SK-N-SH (cell line): ENCODE results near the gene NR6A1. TPM values are rescaled to one million over a fixed set of nuclear protein-coding genes. Genes with fewer than 3 reads are reported as not detected.

Experiments used
- CTCF ChIA-PET: fragments of 300-600, 350-600 bp; formaldehyde crosslinking; extraction: SDS; loops from one replicate; lab custom pipeline; 2021; lab: Yijun Ruan, JAX
- POLR2A ChIA-PET: fragments of 350-600 bp; sonication (Branson Sonifier 250); formaldehyde crosslinking; extraction: SDS; loops from one replicate; lab custom pipeline; 2020; ENCODE audit warnings: antibody characterized with exemption, inconsistent platforms; lab: Yijun Ruan, JAX
- DNase-seq: peaks from one replicate; pipeline ENCODE4 v3.0.0; 2012
- H2AFZ ChIP-seq: fragments of 200-600 bp; sonication (generic); 2 replicates; pipeline ENCODE4 v1.8.1; 2016; ENCODE audit warnings: antibody characterized with exemption, mild to moderate bottlenecking, low read depth
- H3F3A ChIP-seq: fragments of 200-600 bp; sonication (generic); replicated peaks from 2 replicates; pipeline ENCODE3; 2016; ENCODE audit warnings: antibody characterized with exemption, mild to moderate bottlenecking; ENCODE audit not compliant: insufficient read depth
- H3K27ac ChIP-seq, 2 experiments: fragments of 200-500 bp in 1 of 2; fragments of 200-600 bp in 1 of 2; sonication (Bioruptor generic) in 1 of 2; sonication (generic), shearing (Covaris generic) in 1 of 2; 2 replicates each; pipeline versions ENCODE4 v1.5.1 to v1.6.1; 2014 to 2016; ENCODE audit warnings: low read depth in 2 of 2, inconsistent platforms in 1 of 2, low read length in 1 of 2, mild to moderate bottlenecking in 1 of 2, mixed read lengths in 1 of 2
- H3K27me3 ChIP-seq: fragments of 200-600 bp; sonication (generic), shearing (Covaris generic); 2 replicates; pipeline ENCODE4 v1.6.1; 2016; ENCODE audit warnings: mixed run types; ENCODE audit not compliant: insufficient read depth
- H3K36me3 ChIP-seq, 2 experiments: fragments of 200-500 bp in 1 of 2; fragments of 200-600 bp in 1 of 2; sonication (Bioruptor generic) in 1 of 2; sonication (generic) in 1 of 2; replicated peaks in 1 of 2; 2 replicates each; pipeline versions ENCODE3 to v1.5.1; 2014 to 2016; ENCODE audit warnings: low read length in 1 of 2, mild to moderate bottlenecking in 1 of 2; ENCODE audit not compliant: insufficient read depth in 2 of 2, control insufficient read depth in 1 of 2
- H3K4me1 ChIP-seq, 2 experiments: fragments of 200-500 bp in 1 of 2; fragments of 200-600 bp in 1 of 2; sonication (Bioruptor generic) in 1 of 2; sonication (generic), shearing (Covaris generic) in 1 of 2; 2 replicates each; pipeline versions ENCODE4 v1.5.1 to v1.6.1; 2014 to 2016; ENCODE audit warnings: low read depth in 1 of 2, low read length in 1 of 2, mixed run types in 1 of 2; ENCODE audit not compliant: insufficient read depth in 2 of 2, control insufficient read depth in 1 of 2
- H3K4me2 ChIP-seq: fragments of 200-600 bp; sonication (generic), shearing (Covaris generic); 2 replicates; pipeline ENCODE4 v1.6.1; 2017; ENCODE audit warnings: mixed run types
- H3K4me3 ChIP-seq, 2 experiments: fragments of 200-500 bp in 1 of 2; fragments of 200-600 bp in 1 of 2; sonication (Bioruptor generic) in 1 of 2; sonication (generic), shearing (Covaris generic) in 1 of 2; 2 replicates each; pipeline versions ENCODE4 v1.5.1 to v1.8.1; 2014 to 2016; ENCODE audit warnings: low read depth in 2 of 2, inconsistent platforms in 1 of 2, low read length in 1 of 2, mild to moderate bottlenecking in 1 of 2, mixed read lengths in 1 of 2, moderate library complexity in 1 of 2
- H3K79me2 ChIP-seq: fragments of 200-600 bp; sonication (generic); 2 replicates; pipeline ENCODE4 v1.8.1; 2017; ENCODE audit warnings: mild to moderate bottlenecking; ENCODE audit not compliant: insufficient read depth
- H3K9ac ChIP-seq: fragments of 200-600 bp; sonication (generic); 2 replicates; pipeline ENCODE4 v1.6.1; 2017; ENCODE audit warnings: mixed run types
- H3K9me2 ChIP-seq: fragments of 200-600 bp; sonication (generic); 2 replicates; pipeline ENCODE4 v1.6.1; 2017; ENCODE audit warnings: mixed run types
- H3K9me3 ChIP-seq: fragments of 200-600 bp; sonication (generic); 2 replicates; pipeline ENCODE4 v1.6.1; 2017; ENCODE audit warnings: mixed run types, mild to moderate bottlenecking, moderate library complexity
- H4K20me1 ChIP-seq: fragments of 200-600 bp; sonication (generic); 2 replicates; pipeline ENCODE4 v1.6.1; 2017; ENCODE audit warnings: mild to moderate bottlenecking, mixed run types; ENCODE audit not compliant: insufficient read depth
- CHD2 ChIP-seq: fragments of 150-350 bp; IDR thresholded peaks from 2 replicates; pipeline ENCODE4 v1.6.1; 2018; ENCODE audit warnings: low read length; ENCODE audit not compliant: partially characterized antibody
- EP300 ChIP-seq, 2 experiments: IDR thresholded peaks; 2 replicates each; pipeline versions ENCODE4 v1.4.0 to v1.6.1; 2012; ENCODE audit warnings: borderline replicate concordance in 1 of 2, low read depth in 1 of 2, low read length in 1 of 2
- FOSL2 ChIP-seq: IDR thresholded peaks from 2 replicates; pipeline ENCODE4 v1.4.0; 2012; ENCODE audit warnings: low read depth, mild to moderate bottlenecking, moderate library complexity, borderline replicate concordance
- MEF2A ChIP-seq: IDR thresholded peaks from 2 replicates; pipeline ENCODE4 v1.4.0; 2012; ENCODE audit warnings: low read depth, borderline replicate concordance
- NFIC ChIP-seq: IDR thresholded peaks from 2 replicates; pipeline ENCODE4 v1.4.0; 2012; ENCODE audit warnings: borderline replicate concordance
- TCF12 ChIP-seq: IDR thresholded peaks from 2 replicates; pipeline ENCODE4 v1.4.0; 2012
- WGBS: methylation state at CpG from one replicate; pipeline ENCODE4 v1.1.6; 2017; ENCODE audit warnings: low lambda C conversion rate; 5-methylcytosine and 5-hydroxymethylcytosine counted together
- polyA plus RNA-seq, 3 experiments: library from polyadenylated mRNA; depleted of rRNA; stranded (reverse); fragments of >200 nt; gene quantifications; 2 replicates each; pipeline ENCODE4 v1.2.3, GENCODE V29; 2012
- TF ChIP-seq, protein P1 (sequence below): IDR thresholded peaks from 2 replicates; pipeline ENCODE4; 2012
- TF ChIP-seq, protein P2 (sequence below): IDR thresholded peaks from 2 replicates; pipeline ENCODE4 v1.4.0; 2012; ENCODE audit warnings: low read depth, borderline replicate concordance
- TF ChIP-seq, protein P3 (sequence below): fragments of 150-350 bp; IDR thresholded peaks from 2 replicates; pipeline ENCODE4 v1.6.1; 2017; ENCODE audit warnings: antibody characterized with exemption, low read length, low read depth, borderline replicate concordance
- TF ChIP-seq, protein P4 (sequence below): IDR thresholded peaks from 2 replicates; pipeline ENCODE4 v1.4.0; 2012; ENCODE audit warnings: low read depth, borderline replicate concordance

NR6A1 gene
- polyA plus RNA-seq, 1 of the 3 experiments (the other 2 are of a cell fraction) = 1.2 TPM

DNA sequence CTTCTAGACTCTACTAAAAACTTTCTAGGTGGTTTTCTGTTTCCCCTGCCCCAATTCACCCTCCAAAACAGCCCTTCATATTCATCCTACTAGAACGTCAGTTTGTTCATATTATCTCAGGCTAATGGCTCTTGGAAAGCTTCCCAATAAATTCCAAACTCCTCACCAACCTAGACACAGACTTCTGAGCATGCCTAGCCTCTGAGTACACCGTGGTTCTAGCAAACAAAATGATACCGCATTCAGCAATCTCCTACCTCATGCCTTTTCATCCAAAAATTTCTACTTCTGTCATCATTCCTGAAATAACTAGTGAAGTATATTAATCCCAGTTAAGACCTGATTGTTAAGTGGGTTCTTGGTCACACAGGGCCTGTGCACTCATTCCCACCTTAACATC is 217.4 kb downstream of the NR6A1 start (continued):
- TF ChIP-seq, protein P1, sequence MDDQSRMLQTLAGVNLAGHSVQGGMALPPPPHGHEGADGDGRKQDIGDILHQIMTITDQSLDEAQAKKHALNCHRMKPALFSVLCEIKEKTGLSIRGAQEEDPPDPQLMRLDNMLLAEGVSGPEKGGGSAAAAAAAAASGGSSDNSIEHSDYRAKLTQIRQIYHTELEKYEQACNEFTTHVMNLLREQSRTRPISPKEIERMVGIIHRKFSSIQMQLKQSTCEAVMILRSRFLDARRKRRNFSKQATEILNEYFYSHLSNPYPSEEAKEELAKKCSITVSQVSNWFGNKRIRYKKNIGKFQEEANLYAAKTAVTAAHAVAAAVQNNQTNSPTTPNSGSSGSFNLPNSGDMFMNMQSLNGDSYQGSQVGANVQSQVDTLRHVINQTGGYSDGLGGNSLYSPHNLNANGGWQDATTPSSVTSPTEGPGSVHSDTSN = no peak
- TF ChIP-seq, protein P2, sequence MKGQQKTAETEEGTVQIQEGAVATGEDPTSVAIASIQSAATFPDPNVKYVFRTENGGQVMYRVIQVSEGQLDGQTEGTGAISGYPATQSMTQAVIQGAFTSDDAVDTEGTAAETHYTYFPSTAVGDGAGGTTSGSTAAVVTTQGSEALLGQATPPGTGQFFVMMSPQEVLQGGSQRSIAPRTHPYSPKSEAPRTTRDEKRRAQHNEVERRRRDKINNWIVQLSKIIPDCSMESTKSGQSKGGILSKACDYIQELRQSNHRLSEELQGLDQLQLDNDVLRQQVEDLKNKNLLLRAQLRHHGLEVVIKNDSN = no peak
- TF ChIP-seq EP300 (IDR thresholded peaks at IDR 0.05; ENCODE audit: borderline replicate concordance in 1 of 2, low read depth in 1 of 2, low read length in 1 of 2) = peak in 1 of 2 experiments; percentile 25; a peak in 1 of 4 replicates
- peak; percentile 19; the same call in 1 of the 2 replicates for TF ChIP-seq FOSL2
- peak; percentile 35; the same call in 1 of the 2 replicates for TF ChIP-seq TCF12
- no peak for TF ChIP-seq CHD2
- peak; percentile 63; the same call in 1 of the 2 replicates for TF ChIP-seq NFIC
- TF ChIP-seq, protein P3, sequence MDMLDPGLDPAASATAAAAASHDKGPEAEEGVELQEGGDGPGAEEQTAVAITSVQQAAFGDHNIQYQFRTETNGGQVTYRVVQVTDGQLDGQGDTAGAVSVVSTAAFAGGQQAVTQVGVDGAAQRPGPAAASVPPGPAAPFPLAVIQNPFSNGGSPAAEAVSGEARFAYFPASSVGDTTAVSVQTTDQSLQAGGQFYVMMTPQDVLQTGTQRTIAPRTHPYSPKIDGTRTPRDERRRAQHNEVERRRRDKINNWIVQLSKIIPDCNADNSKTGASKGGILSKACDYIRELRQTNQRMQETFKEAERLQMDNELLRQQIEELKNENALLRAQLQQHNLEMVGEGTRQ = no peak
- TF ChIP-seq, protein P4, sequence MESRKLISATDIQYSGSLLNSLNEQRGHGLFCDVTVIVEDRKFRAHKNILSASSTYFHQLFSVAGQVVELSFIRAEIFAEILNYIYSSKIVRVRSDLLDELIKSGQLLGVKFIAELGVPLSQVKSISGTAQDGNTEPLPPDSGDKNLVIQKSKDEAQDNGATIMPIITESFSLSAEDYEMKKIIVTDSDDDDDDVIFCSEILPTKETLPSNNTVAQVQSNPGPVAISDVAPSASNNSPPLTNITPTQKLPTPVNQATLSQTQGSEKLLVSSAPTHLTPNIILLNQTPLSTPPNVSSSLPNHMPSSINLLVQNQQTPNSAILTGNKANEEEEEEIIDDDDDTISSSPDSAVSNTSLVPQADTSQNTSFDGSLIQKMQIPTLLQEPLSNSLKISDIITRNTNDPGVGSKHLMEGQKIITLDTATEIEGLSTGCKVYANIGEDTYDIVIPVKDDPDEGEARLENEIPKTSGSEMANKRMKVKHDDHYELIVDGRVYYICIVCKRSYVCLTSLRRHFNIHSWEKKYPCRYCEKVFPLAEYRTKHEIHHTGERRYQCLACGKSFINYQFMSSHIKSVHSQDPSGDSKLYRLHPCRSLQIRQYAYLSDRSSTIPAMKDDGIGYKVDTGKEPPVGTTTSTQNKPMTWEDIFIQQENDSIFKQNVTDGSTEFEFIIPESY = no peak

DNA sequence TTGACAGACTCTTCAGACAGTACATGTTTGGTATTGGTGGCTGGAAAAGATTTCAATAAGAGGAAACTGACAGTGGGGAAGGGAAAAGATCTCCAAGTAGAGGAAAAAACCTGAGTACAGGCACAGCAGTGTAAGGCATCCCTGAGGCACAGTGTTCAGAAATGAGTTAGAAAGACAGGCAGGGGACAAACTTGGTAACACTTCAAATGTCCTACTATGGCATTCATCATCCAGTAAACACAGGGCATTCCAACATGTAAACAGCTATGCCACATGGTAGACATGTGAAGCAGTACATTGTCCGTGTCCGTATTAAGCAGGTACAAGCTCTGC is 218.9 kb downstream of the NR6A1 start:
- Histone ChIP-seq H3K9ac (no peak overlapping the region), H3K9me3 (no peaks in the 10 kb centered on the region), H3K36me3 (no peaks in the 10 kb centered on the region), H3K79me2 (no peaks in the 10 kb centered on the region), H3K27me3 (no peaks in the 10 kb centered on the region), H3K4me1 (peaks cover 3 to 5% of the 10 kb centered on the region in 2 experiments; a peak in 2 of 4 replicates), H3F3A (no peaks in the 10 kb centered on the region), H3K4me2 (peak overlapping the region; percentile 5; the same call in 1 of the 2 replicates), H2AFZ (no peak overlapping the region), H3K9me2 (no peaks in the 10 kb centered on the region), H4K20me1 (no peaks in the 10 kb centered on the region), H3K27ac (peak overlapping the region in 1 of 2 experiments; percentile 33; a peak in 2 of 4 replicates), H3K4me3 (0 out of 4 replicates have a peak overlapping the region, but pooled peaks of 1 of the 2 experiments have one; percentile 13)
- POLR2A ChIA-PET = no interaction called here
- no peak for DNase-seq
- TF ChIP-seq MEF2A = no peak
- CTCF ChIA-PET = interaction anchor here (0.6 to 5.2 kb wide), 47 partner anchors 9 to 301 kb away, joined by 3 to 58 read pairs (median 5); partner anchors contain the start of genes NR6A1 and WDR38
- 97% methylated on average over 2 of the region's 2 CpGs for WGBS
